ENCODE results near the gene CNOT4.
"Not testable (repeated sequence)": the region's sequence is repeated elsewhere in the genome, so short reads cannot be mapped to it uniquely, and the experiment has no call there.

The CNOT4 gene

DNA sequence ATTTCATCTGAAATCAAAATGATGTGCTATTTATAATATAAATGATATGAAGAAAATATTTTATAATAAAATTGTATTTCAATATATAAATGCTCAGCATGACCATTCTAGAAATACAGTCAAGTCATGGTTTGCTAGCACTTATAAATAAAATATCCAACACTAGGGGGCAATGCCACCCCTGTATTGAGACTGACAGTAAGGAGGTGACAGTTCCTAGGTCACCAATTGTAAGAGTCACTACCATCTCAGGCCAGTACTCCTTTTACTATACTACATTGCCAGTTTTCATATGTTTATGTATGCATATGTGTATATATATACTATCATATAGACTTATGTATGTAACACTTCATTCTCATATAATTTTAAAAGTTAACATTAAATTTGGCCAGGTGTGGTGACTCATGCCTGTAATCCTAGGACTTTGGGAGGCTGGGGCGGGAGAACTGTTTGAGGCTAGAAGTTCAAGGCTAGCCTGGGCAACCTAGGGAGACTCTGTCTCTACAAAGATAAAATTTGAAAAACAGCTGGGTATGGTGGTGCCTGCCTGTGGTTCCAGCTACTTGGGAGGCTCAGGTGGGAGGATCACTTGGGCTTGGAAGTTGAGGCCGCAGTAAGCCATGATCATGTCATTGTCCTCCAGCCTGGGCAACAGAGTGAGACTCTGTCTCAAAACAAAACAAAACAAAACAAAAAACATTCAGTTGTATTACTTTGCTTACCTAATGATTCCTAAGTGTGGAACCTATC, 2.4 kb upstream of the CNOT4 start:
- peak in 2 of 5 donors; percentile 22 to 71 for DNase-seq

- DNase-seq: no peak
These were observed 786 bp upstream of the CNOT4 start for GRCh38 chr7:135510592-135511183.

DNA sequence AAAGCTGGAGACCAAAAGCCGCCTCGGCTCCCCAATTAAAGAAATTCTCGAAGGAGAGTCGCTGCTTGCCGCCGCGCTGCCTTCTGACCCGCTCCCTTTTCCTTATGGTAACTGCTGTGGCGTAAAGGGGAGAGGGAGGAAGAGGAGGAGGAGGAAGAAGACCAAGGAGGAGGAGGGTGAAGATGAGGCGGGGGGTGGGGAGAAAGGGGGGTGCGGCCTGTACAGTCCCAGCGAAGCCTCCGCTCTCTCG, 388 bp downstream of the CNOT4 start:
- DNase-seq: no peak

GRCh38 chr7:135508883-135509588, 866 bp downstream of the CNOT4 start:
- peak in 3 of 5 donors; percentile 5 to 44 (median 6) for DNase-seq

GRCh38 chr7:135501402-135501801, 8.5 kb downstream of the CNOT4 start:
- no peak for DNase-seq

DNA sequence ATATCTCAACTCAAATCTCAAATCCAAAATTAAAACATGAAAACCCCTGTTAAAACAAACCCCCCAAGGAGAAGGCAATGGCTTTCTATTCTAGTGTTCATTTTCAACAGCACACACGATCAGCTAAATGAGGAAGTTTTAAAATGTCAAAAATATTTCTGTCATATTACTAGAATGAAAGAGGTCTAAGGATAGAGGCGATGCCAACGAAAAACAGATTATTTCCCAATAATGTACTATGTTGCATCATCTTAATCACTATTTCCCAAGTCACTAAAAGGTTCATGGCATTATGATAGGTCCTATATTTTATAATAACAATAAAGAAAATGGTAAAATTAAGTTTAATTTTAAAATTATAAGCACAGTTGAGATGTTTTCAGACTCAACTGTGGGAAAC, 10.1 kb downstream of the CNOT4 start:
- no peak for DNase-seq

GRCh38 chr7:135497161-135497560, 12.7 kb downstream of the CNOT4 start:
- not testable (repeated sequence) for DNase-seq

DNA sequence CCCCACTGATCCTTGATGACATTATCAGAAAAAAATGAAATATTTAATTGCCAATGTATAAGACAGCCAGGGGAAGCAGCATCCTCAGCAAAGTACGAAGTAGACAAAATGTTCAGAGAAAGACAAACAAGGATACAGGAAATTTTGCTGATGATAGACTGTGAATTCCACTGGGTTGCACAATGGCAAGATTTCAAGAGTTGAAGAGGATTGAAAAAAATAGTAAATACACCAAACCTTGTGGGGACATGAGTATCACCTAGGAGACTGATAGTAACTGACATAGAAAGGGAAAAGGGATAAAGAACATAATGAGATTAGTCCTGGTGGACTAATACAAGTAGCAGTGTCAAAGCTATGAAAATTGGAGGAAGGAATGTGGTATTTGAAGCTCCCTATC, 16.5 kb downstream of the CNOT4 start:
- no peak for DNase-seq

GRCh38 chr7:135492151-135492550, 17.8 kb downstream of the CNOT4 start:
- DNase-seq: no peak

- DNase-seq: no peak
These were observed 19.1 kb downstream of the CNOT4 start for GRCh38 chr7:135490783-135491182.

DNA sequence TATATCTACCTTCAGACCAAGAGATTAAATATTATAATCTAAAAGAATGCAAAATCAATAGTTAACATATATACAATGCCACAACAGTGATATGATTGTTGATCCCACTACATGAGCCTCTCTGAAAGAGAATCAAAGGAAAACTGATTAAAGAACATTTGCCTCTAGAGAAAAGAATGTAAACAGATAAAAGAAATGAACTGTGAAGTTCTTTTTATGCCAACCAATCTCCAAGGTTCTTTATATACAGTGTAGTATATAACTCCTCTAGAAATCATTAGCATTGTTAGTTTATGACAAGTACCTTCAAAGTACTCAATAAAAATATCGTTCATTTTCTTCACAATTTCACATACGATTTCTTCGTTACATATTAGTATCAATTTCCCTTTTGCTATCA, 20.1 kb downstream of the CNOT4 start:
- DNase-seq: no peak

GRCh38 chr7:135486261-135486920, 23.5 kb downstream of the CNOT4 start:
- DNase-seq: no peak

- no peak for DNase-seq
These were observed 28.3 kb downstream of the CNOT4 start for GRCh38 chr7:135481598-135481979.

DNA sequence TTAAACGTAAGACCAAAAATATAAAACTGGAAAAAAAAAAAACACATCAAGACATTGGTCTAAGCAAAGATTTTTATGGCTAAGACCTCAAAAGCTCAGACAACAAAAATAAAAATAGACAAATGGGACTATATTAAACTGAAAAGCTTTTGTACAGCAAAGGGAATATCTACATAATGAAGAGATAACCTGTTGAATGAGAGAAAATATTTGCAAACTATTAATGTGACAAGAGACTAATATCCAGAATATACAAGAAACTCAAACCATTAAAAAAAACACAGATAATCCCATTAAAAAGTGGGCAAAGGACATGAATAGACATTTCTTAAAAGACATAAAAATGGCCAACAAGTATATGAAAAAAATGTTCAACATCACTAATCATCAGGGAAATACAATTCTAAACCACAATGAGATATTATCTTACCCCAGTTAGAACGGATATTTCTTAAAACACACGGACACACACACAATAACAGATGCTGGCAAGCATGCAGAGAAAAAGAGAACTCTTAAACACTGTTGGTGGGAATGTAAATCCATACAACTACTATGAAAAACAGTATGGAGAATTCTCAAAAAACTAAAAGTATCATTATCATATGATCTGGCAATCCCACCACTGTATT, 28.8 kb downstream of the CNOT4 start:
- DNase-seq: no peak

DNA sequence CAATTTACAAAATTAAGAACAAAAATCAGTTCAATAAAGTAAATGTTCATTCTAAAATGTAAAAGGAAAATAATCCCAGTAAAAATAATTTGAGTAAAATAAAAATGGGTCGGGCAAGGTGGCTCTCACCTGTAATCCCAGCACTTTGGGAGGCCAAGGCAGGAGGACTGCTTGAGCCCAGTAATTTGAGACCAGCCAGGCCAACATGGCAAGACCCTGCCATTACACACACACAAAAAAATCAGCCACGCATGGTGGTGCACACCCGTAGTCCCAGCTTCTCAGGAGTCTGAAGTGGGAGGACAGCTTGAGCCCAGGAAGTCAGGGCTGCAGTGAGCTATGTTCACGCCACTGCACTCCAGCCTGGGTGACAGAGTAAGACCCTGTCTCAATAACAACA, 34.4 kb downstream of the CNOT4 start:
- DNase-seq: no peak

- DNase-seq: not testable (repeated sequence)
These were observed 40.2 kb downstream of the CNOT4 start for GRCh38 chr7:135469705-135470104.

- peak in 1 of 5 donors; percentile 15 for DNase-seq
These were observed 42.6 kb downstream of the CNOT4 start for GRCh38 chr7:135467207-135467711.

- DNase-seq: peak in 1 of 5 donors; percentile 27
These were observed 43.3 kb downstream of the CNOT4 start for GRCh38 chr7:135466442-135467206.

DNA sequence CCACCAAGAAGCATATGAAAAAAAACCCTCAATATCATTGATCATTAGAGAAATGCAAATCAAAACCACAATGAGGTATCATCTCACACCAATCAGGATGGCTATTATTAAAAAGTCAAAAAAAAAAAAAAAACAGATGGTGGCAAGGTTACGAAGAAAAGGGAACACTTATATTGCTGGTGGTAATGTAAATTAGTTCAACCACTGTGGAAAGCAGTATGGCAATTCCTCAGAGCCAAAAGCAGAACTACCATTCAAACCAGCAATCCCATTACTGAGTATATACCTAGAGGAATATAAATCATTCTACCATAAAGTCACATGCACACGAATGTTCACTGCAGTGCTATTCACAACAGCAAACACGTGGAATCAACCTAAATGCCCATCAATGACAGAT, 46.0 kb downstream of the CNOT4 start:
- no peak for DNase-seq

DNA sequence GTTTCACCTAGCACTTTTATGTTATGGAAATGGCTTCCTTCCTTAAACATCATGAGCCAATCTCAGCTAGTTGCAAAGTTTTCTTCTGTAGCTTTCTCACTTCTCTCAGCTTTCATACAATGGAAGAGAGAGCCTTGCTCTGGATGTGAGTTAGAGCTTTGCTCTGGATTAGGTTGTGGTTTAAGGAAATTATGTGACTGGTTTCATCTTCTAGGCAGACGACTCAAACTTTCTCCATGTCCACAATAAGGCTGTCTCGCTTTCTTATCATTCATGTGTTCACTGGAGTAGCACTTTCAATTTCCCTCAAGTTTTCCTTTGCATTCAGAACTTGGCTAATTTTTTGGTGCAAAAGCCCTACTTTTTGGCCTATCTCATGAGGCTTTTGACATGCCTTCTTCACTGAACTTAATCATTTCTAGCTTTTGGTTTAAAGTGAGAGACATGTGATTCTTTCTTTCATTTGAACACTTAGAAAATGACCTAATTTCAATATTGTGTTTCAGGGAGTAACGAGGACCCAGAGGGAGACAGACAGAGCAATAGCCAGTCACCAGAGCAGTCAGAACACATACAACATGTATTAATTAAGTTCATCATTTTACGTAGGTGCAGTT, 49.8 kb downstream of the CNOT4 start:
- DNase-seq: no peak

DNA sequence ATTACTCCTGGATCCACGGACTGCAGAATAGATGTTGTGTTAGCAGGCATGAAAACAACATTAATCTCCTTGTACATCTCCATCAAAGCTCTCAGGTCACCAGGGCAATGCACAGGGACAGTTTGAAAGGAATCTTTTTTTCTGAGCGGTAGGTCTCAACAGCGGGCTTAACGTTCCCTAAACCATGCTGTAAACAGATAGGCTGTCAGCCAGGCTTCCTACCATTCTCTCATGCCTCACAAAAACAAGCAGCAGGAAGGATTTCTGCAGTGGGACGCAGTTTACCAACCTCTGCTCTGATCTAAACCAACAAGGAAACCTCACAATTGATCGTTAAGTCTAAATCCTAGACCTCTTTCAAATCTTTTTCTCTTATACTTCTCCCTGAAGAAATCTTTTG, 50.8 kb downstream of the CNOT4 start:
- DNase-seq: no peak

DNA sequence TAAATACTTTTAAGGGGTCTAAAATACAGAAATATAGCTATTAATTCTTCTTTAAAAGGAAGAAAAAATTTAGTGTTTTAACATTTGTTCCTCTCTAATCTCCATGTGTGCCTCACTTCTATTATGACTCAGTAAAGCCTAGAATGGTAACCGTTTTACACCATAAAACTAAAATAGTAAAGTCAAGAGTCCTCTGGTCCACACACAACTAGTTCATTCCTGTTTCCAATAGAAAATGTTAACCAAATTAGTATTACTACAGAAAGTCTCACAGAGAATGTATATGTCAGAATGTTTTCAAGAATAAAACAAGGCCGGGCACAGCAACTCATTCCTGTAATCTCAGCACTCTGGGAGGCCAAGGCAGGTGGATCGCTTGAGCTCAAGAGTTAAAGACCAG, 55.8 kb downstream of the CNOT4 start:
- peak in 1 of 5 donors; percentile 14 for DNase-seq

Data from T-helper 1 cell (primary cell).